H9 (cell line): Measurements from ENCODE around the gene IRF1. TPM values are rescaled to one million over a fixed set of nuclear protein-coding genes. Genes with fewer than 3 reads are reported as not detected.
"Not testable (repeated sequence)": the region's sequence is repeated elsewhere in the genome, so short reads cannot be mapped to it uniquely, and the experiment has no call there.

Experiments
- DNase-seq: peaks from one replicate; pipeline ENCODE4 v3.0.0-alpha.2; 2017
- H2AFZ ChIP-seq: one replicate; pipeline ENCODE4 v1.6.1; 2013; ENCODE audit warnings: mild to moderate bottlenecking, low read length, control low read depth, moderate library complexity
- H2AK5ac ChIP-seq: 2 replicates; pipeline ENCODE4 v1.6.1; 2013; ENCODE audit warnings: low read length, control low read depth, mixed read lengths; ENCODE audit not compliant: insufficient read length
- H2BK120ac ChIP-seq: one replicate; pipeline ENCODE4 v1.6.1; 2013; ENCODE audit warnings: low read depth, mild to moderate bottlenecking, low read length, control low read depth, inconsistent platforms; ENCODE audit not compliant: poor library complexity, severe bottlenecking
- H2BK12ac ChIP-seq: 2 replicates; pipeline ENCODE4 v1.6.1; 2013; ENCODE audit warnings: low read length, control low read depth, mixed read lengths, low read depth; ENCODE audit not compliant: insufficient read length
- H2BK15ac ChIP-seq: 2 replicates; pipeline ENCODE4 v1.6.1; 2013; ENCODE audit warnings: low read depth, low read length, control low read depth
- H2BK20ac ChIP-seq: one replicate; pipeline ENCODE4 v1.6.1; 2013; ENCODE audit warnings: low read depth, mild to moderate bottlenecking, low read length, control low read depth, inconsistent platforms; ENCODE audit not compliant: poor library complexity, severe bottlenecking
- H2BK5ac ChIP-seq: 2 replicates; pipeline ENCODE4 v1.6.1; 2013; ENCODE audit warnings: low read length, control low read depth, mixed read lengths; ENCODE audit not compliant: insufficient read length
- H3K14ac ChIP-seq: 2 replicates; pipeline ENCODE4 v1.6.1; 2013; ENCODE audit warnings: low read length, control low read depth; ENCODE audit not compliant: insufficient read depth
- H3K18ac ChIP-seq: 2 replicates; pipeline ENCODE4 v1.6.1; 2013; ENCODE audit warnings: low read depth, mild to moderate bottlenecking, mixed read lengths, low read length, control low read depth; ENCODE audit not compliant: insufficient read length
- H3K23ac ChIP-seq: 2 replicates; pipeline ENCODE4 v1.6.1; 2013; ENCODE audit warnings: low read length, control low read depth, mixed read lengths, low read depth; ENCODE audit not compliant: insufficient read length
- H3K23me2 ChIP-seq: 2 replicates; pipeline ENCODE4 v1.6.1; 2013; ENCODE audit warnings: low read depth, mild to moderate bottlenecking, mixed read lengths, low read length, control low read depth; ENCODE audit not compliant: insufficient read length, poor library complexity, severe bottlenecking
- H3K27ac ChIP-seq: 2 replicates; pipeline ENCODE4 v1.5.1; 2013; ENCODE audit warnings: low read length, control low read depth, mixed read lengths, low read depth; ENCODE audit not compliant: insufficient read length
- H3K27me3 ChIP-seq: 2 replicates; pipeline ENCODE4 v1.6.1; 2013; ENCODE audit warnings: low read length, control low read depth, inconsistent platforms; ENCODE audit not compliant: insufficient read depth
- H3K4ac ChIP-seq: 2 replicates; pipeline ENCODE4 v1.6.1; 2013; ENCODE audit warnings: low read depth, mild to moderate bottlenecking, control low read depth, inconsistent platforms, low read length, moderate library complexity
- H3K4me1 ChIP-seq: 2 replicates; pipeline ENCODE4 v1.6.1; 2013; ENCODE audit warnings: low read length, control low read depth, inconsistent platforms; ENCODE audit not compliant: insufficient read depth
- H3K4me2 ChIP-seq: 2 replicates; pipeline ENCODE4 v1.6.1; 2013; ENCODE audit warnings: low read length, control low read depth, mixed read lengths; ENCODE audit not compliant: insufficient read length, insufficient read depth
- H3K56ac ChIP-seq: 2 replicates; pipeline ENCODE4 v1.6.1; 2013; ENCODE audit warnings: low read depth, mild to moderate bottlenecking, mixed read lengths, low read length, control low read depth; ENCODE audit not compliant: insufficient read length
- H3K79me1 ChIP-seq: 2 replicates; pipeline ENCODE4 v1.6.1; 2013; ENCODE audit warnings: low read depth, mild to moderate bottlenecking, moderate library complexity, low read length, control low read depth, inconsistent platforms; ENCODE audit not compliant: insufficient read depth, poor library complexity, severe bottlenecking
- H3K79me2 ChIP-seq: 2 replicates; pipeline ENCODE4 v1.6.1; 2013; ENCODE audit warnings: low read length, control low read depth, inconsistent platforms; ENCODE audit not compliant: insufficient read depth
- H3K9ac ChIP-seq: 2 replicates; pipeline ENCODE4 v1.6.1; 2013; ENCODE audit warnings: low read length, control low read depth, mixed read lengths; ENCODE audit not compliant: insufficient read length; ENCODE audit errors: extremely low read depth
- H3K9me3 ChIP-seq: one replicate; pipeline ENCODE4 v1.6.1; 2013; ENCODE audit warnings: low read depth, low read length, inconsistent platforms; ENCODE audit not compliant: control insufficient read depth
- H3T11ph ChIP-seq: one replicate; pipeline ENCODE4 v1.6.1; 2013; ENCODE audit warnings: mild to moderate bottlenecking, low read length, control low read depth, inconsistent platforms
- H4K20me1 ChIP-seq: one replicate; pipeline ENCODE4 v1.6.1; 2013; ENCODE audit not compliant: control insufficient read depth, insufficient read length, insufficient read depth
- H4K5ac ChIP-seq: 2 replicates; pipeline ENCODE4 v1.6.1; 2013; ENCODE audit warnings: low read depth, mild to moderate bottlenecking, mixed read lengths, low read length, control low read depth; ENCODE audit not compliant: insufficient read length
- H4K8ac ChIP-seq: replicated peaks from 2 replicates; pipeline ENCODE4 v1.6.1; 2013; ENCODE audit warnings: low read length, control low read depth, mixed read lengths, low read depth; ENCODE audit not compliant: insufficient read length
- H4K91ac ChIP-seq: 2 replicates; pipeline ENCODE4 v1.6.1; 2013; ENCODE audit warnings: low read depth, mild to moderate bottlenecking, moderate library complexity, mixed read lengths, low read length, control low read depth; ENCODE audit not compliant: insufficient read length
- H3K27ac Mint-ChIP-seq, 3 experiments: 2 replicates in 2 of 3; 3 replicates in 1 of 3; pipeline ENCODE4 v1.8.0; 2020 to 2021; ENCODE audit warnings: mixed read lengths in 3 of 3, mild to moderate bottlenecking in 1 of 3, moderate library complexity in 1 of 3
- H3K27me3 Mint-ChIP-seq: 2 replicates; pipeline ENCODE4 v1.8.0; 2021; ENCODE audit warnings: low read depth, mild to moderate bottlenecking, moderate library complexity, mixed read lengths
- H3K36me3 Mint-ChIP-seq, 3 experiments: 2 replicates in 2 of 3; 3 replicates in 1 of 3; pipeline ENCODE4 v1.8.0; 2020 to 2021; ENCODE audit warnings: low read depth in 3 of 3, mixed read lengths in 3 of 3; ENCODE audit not compliant: insufficient read depth in 1 of 3
- H3K4me1 Mint-ChIP-seq, 2 experiments: 2 replicates each; pipeline ENCODE4 v1.8.0; 2020; ENCODE audit warnings: mixed read lengths in 2 of 2
- H3K4me3 Mint-ChIP-seq, 2 experiments: 2 replicates in 1 of 2; 3 replicates in 1 of 2; pipeline ENCODE4 v1.8.0; 2020 to 2021; ENCODE audit warnings: mild to moderate bottlenecking in 2 of 2, mixed read lengths in 2 of 2, moderate library complexity in 1 of 2
- H3K9me3 Mint-ChIP-seq, 2 experiments: 2 replicates in 1 of 2; 3 replicates in 1 of 2; pipeline ENCODE4 v1.8.0; 2020; ENCODE audit warnings: mild to moderate bottlenecking in 2 of 2, mixed read lengths in 2 of 2, moderate library complexity in 1 of 2
- WGBS: extraction: QIAGEN DNeasy Blood & Tissue Kit; methylation state at CpG from one replicate; pipeline ENCODE4 v1.1.7; 2013; ENCODE audit warnings: missing lambda C conversion rate, low lambda C conversion rate, mixed read lengths; ENCODE audit not compliant: insufficient read length; ENCODE audit errors: extremely low coverage; 5-methylcytosine and 5-hydroxymethylcytosine counted together
- total RNA-seq: library from RNA; stranded (reverse); gene quantifications from 2 replicates; pipeline ENCODE4 v1.2.1, GENCODE V29; 2021
- TF ChIP-seq, protein P1 (sequence below): fragments of 200-600 bp; sonication (generic); conservative IDR thresholded peaks from 3 replicates; pipeline ENCODE4 v1.8.0; 2021; ENCODE audit warnings: antibody characterized with exemption, mild to moderate bottlenecking

The IRF1 gene
- total RNA-seq, 1 experiment from 2014 or later: 8.7 TPM

DNA sequence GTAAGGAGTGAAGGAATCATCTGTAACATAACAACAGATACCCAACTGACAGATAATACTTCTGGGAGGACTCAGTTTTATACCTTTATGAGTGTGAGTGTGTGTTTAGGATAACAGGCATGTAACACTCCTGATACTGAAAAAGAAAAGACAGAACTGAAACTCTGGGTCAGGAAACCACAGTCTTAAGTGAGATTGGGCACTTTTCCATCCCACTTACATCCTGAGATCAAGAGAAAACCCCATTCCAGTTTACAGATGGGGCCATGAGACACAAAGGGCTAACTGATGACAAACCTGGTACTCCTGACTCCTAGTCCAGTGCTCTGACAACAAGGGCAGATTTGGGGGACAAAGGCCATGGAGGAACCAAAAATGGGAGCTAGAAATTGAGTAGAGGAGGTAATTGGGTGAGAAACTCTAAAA lies 34.7 kb upstream of the IRF1 start:
- Histone ChIP-seq H3K79me1 (no peaks in the 10 kb centered on the region), H3K27me3 (no peaks in the 10 kb centered on the region), H4K8ac (no peak overlapping the region), H3K4ac (no peak overlapping the region), H3K4me1 (no peaks in the 10 kb centered on the region), H3K18ac (no peak overlapping the region), H4K91ac (no peak overlapping the region), H3K14ac (no peak overlapping the region), H2BK15ac (no peak overlapping the region), H3K27ac (no peak overlapping the region), H4K20me1 (no peaks in the 10 kb centered on the region), H2AFZ (no peak overlapping the region), H3K9ac (no peak overlapping the region), H2AK5ac (no peak overlapping the region), H3K23me2 (no peaks in the 10 kb centered on the region), H3K56ac (no peak overlapping the region), H2BK20ac (no peak overlapping the region), H2BK120ac (no peak overlapping the region), H2BK5ac (no peak overlapping the region), H3T11ph (no peak overlapping the region), H2BK12ac (no peak overlapping the region), H3K4me2 (no peak overlapping the region), H3K23ac (no peak overlapping the region), H4K5ac (no peak overlapping the region), H3K9me3 (no peaks in the 10 kb centered on the region), H3K79me2 (no peaks in the 10 kb centered on the region)
- no peaks in the 10 kb centered on the region for H3K36me3 Mint-ChIP-seq
- no peak overlapping the region for H3K27ac Mint-ChIP-seq
- TF ChIP-seq, protein P1, sequence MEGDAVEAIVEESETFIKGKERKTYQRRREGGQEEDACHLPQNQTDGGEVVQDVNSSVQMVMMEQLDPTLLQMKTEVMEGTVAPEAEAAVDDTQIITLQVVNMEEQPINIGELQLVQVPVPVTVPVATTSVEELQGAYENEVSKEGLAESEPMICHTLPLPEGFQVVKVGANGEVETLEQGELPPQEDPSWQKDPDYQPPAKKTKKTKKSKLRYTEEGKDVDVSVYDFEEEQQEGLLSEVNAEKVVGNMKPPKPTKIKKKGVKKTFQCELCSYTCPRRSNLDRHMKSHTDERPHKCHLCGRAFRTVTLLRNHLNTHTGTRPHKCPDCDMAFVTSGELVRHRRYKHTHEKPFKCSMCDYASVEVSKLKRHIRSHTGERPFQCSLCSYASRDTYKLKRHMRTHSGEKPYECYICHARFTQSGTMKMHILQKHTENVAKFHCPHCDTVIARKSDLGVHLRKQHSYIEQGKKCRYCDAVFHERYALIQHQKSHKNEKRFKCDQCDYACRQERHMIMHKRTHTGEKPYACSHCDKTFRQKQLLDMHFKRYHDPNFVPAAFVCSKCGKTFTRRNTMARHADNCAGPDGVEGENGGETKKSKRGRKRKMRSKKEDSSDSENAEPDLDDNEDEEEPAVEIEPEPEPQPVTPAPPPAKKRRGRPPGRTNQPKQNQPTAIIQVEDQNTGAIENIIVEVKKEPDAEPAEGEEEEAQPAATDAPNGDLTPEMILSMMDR: no peak
- no peak for DNase-seq
- H3K4me3 Mint-ChIP-seq: no peak overlapping the region
- H3K4me1 Mint-ChIP-seq: peaks cover 0 to 2% of the 10 kb centered on the region in 2 experiments; a peak in 2 of 4 replicates
- H3K27me3 Mint-ChIP-seq: peaks cover 15% of the 10 kb centered on the region
- peaks cover 8 to 11% of the 10 kb centered on the region in 2 experiments; a peak in 4 of 5 replicates for H3K9me3 Mint-ChIP-seq

DNA sequence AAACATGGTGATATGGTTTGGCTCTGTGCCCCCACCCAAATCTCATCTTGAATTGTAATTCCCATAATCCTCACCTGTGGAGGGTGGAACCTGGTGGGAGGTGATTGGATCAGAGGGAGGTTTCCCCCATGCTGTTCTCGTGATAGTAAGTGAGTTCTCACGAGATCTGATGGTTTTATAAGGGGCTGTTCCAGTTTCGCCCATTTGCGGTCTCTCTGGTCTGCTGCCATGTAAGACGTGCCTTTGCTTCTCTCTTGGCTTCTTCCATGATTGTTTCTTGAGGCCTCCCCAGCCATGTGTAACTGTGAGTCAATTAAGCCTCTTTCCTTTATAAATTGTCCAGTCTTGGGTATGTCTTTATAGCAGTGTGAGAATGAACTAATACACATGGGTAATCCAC lies 34.3 kb upstream of the IRF1 start:
- not testable (repeated sequence) for H2BK120ac ChIP-seq, DNase-seq, H3K9ac ChIP-seq, H2BK12ac ChIP-seq, H3K36me3 Mint-ChIP-seq, H2AFZ ChIP-seq, H3K27ac ChIP-seq, H3K18ac ChIP-seq, H4K5ac ChIP-seq, H2BK20ac ChIP-seq, H4K91ac ChIP-seq, H3K27me3 ChIP-seq, H3K4me1 ChIP-seq, H3K4ac ChIP-seq, H3K56ac ChIP-seq, H3K79me1 ChIP-seq, H3K9me3 ChIP-seq, H3K14ac ChIP-seq, H3K23ac ChIP-seq, H2BK5ac ChIP-seq, H2BK15ac ChIP-seq, H3K79me2 ChIP-seq, H3K4me2 ChIP-seq, H4K20me1 ChIP-seq, H2AK5ac ChIP-seq, H3K27ac Mint-ChIP-seq, H3T11ph ChIP-seq, H3K23me2 ChIP-seq, H3K4me1 Mint-ChIP-seq, H3K4me3 Mint-ChIP-seq, H4K8ac ChIP-seq
- peaks cover 15% of the 10 kb centered on the region for H3K27me3 Mint-ChIP-seq
- H3K9me3 Mint-ChIP-seq: peaks cover 13 to 16% of the 10 kb centered on the region in 2 experiments; a peak in 4 of 5 replicates
- no CpG with 5 or more reads among the region's 5 CpGs for WGBS
